Vagina (tissue), 2 donors: Measurements from ENCODE around the gene SCCPDH. TPM values are rescaled to one million over a fixed set of nuclear protein-coding genes. Genes with fewer than 3 reads are reported as not detected.
"Not testable (repeated sequence)": the region's sequence is repeated elsewhere in the genome, so short reads cannot be mapped to it uniquely, and the experiment has no call there.

Source experiments
- DNase-seq, 2 donors: peaks; one replicate each; pipeline ENCODE4 v3.0.0-alpha.2; 2017; ENCODE audit errors: extremely low spot score in 2 of 2
- H3K27ac ChIP-seq: fragments of 200-600 bp; sonication (generic); one replicate; pipeline ENCODE4 v1.5.1; 2019
- H3K27me3 ChIP-seq: fragments of 200-600 bp; sonication (generic); one replicate; pipeline ENCODE4 v1.5.1; 2019
- H3K36me3 ChIP-seq, 2 donors: fragments of 200-600 bp; sonication (generic); one replicate each; pipeline ENCODE4 v1.5.1; 2017 to 2019
- H3K4me1 ChIP-seq: fragments of 200-600 bp; sonication (generic); one replicate; pipeline ENCODE4 v1.5.1; 2019
- H3K4me3 ChIP-seq, 2 donors: fragments of 200-600 bp; sonication (generic); 1 replicate in 1 of 2; 2 replicates in 1 of 2; pipeline ENCODE4 v1.5.1; 2016 to 2019
- H3K9me3 ChIP-seq: fragments of 200-600 bp; sonication (generic); one replicate; pipeline ENCODE4 v1.5.1; 2019
- CTCF ChIP-seq, 3 experiments: fragments of 450-650 bp in 2 of 3; fragments of 200-600 bp in 1 of 3; sonication (generic) in 1 of 3; IDR thresholded peaks; one replicate each; pipeline ENCODE4 v1.5.1; 2017 to 2019; ENCODE audit warnings: antibody characterized with exemption in 3 of 3, mild to moderate bottlenecking in 2 of 3, moderate library complexity in 2 of 3
- POLR2A ChIP-seq, 2 donors: fragments of 450-650 bp; IDR thresholded peaks; one replicate each; pipeline ENCODE4 v1.6.1; 2017; ENCODE audit warnings: antibody characterized with exemption in 2 of 2, mild to moderate bottlenecking in 2 of 2, moderate library complexity in 2 of 2
- POLR2AphosphoS5 ChIP-seq, 2 donors: sonication (generic); formaldehyde crosslinking; IDR thresholded peaks; one replicate each; pipeline ENCODE4 v1.9.0; 2017; ENCODE audit warnings: antibody characterized with exemption in 2 of 2, mild to moderate bottlenecking in 2 of 2, low read depth in 1 of 2; ENCODE audit not compliant: insufficient read depth in 1 of 2
- intact Hi-C: fragments of 100-400 bp; cut with DNase I; formaldehyde crosslinking; loops from one replicate; pipeline ENCODE4 v1.15.1; 2023
- total RNA-seq: library from RNA; depleted of rRNA; stranded (reverse); fragments of >200 nt; gene quantifications from one replicate; pipeline ENCODE4 v1.2.3, GENCODE V29; 2016

Gene SCCPDH
- total RNA-seq, 1 donor from 2014 or later, result 18.2 TPM

GRCh38 chr1:246734866-246735265 lies 10.7 kb downstream of the SCCPDH start:
- Histone ChIP-seq H3K4me3 (no peak overlapping the region), H3K27me3 (no peaks in the 10 kb centered on the region), H3K9me3 (no peaks in the 10 kb centered on the region), H3K36me3 (peaks cover 0 to 42% of the 10 kb centered on the region in 2 donors), H3K4me1 (no peaks in the 10 kb centered on the region), H3K27ac (no peak overlapping the region)
- TF ChIP-seq POLR2A (IDR thresholded peaks at IDR 0.05), result no peak
- no peak for TF ChIP-seq POLR2AphosphoS5 (IDR thresholded peaks at IDR 0.05; ENCODE audit: insufficient read depth in 1 of 2, low read depth in 1 of 2)
- TF ChIP-seq CTCF (IDR thresholded peaks at IDR 0.05), result no peak
- intact Hi-C loops, result no loop called here
- DNase-seq, result no peak

GRCh38 chr1:246735735-246736134 lies 11.5 kb downstream of the SCCPDH start:
- Histone ChIP-seq H3K27ac (no peak overlapping the region), H3K36me3 (peaks cover 0 to 40% of the 10 kb centered on the region in 2 donors), H3K4me3 (no peak overlapping the region), H3K4me1 (no peaks in the 10 kb centered on the region), H3K27me3 (no peaks in the 10 kb centered on the region), H3K9me3 (no peaks in the 10 kb centered on the region)
- intact Hi-C loops, result no loop called here
- DNase-seq, result no peak
- TF ChIP-seq CTCF (IDR thresholded peaks at IDR 0.05) (no peak), POLR2A (IDR thresholded peaks at IDR 0.05) (no peak), POLR2AphosphoS5 (IDR thresholded peaks at IDR 0.05; ENCODE audit: insufficient read depth in 1 of 2, low read depth in 1 of 2) (no peak)

GRCh38 chr1:246742396-246742795 lies 18.2 kb downstream of the SCCPDH start:
- H3K4me1 ChIP-seq, result no peaks in the 10 kb centered on the region
- peaks cover 0 to 21% of the 10 kb centered on the region in 2 donors for H3K36me3 ChIP-seq
- intact Hi-C loops, result no loop called here
- H3K9me3 ChIP-seq, result no peaks in the 10 kb centered on the region
- H3K27ac ChIP-seq, result no peak overlapping the region
- no peak for TF ChIP-seq CTCF (IDR thresholded peaks at IDR 0.05)
- TF ChIP-seq POLR2AphosphoS5 (IDR thresholded peaks at IDR 0.05; ENCODE audit: insufficient read depth in 1 of 2, low read depth in 1 of 2), result no peak
- TF ChIP-seq POLR2A (IDR thresholded peaks at IDR 0.05), result no peak
- no peaks in the 10 kb centered on the region for H3K27me3 ChIP-seq
- H3K4me3 ChIP-seq, result no peak overlapping the region
- no peak for DNase-seq

- intact Hi-C loops, H3K36me3 ChIP-seq, DNase-seq, H3K4me3 ChIP-seq, H3K27me3 ChIP-seq, H3K9me3 ChIP-seq, H3K27ac ChIP-seq: not testable (repeated sequence)
- peaks cover 11% of the 10 kb centered on the region for H3K4me1 ChIP-seq
Observed at GRCh38 chr1:246746155-246746554, 21.9 kb downstream of the SCCPDH start.

GRCh38 chr1:246748006-246748405 lies 23.8 kb downstream of the SCCPDH start:
- intact Hi-C loops, result no loop called here
- no peak for DNase-seq
- H3K36me3 ChIP-seq, result no peaks in the 10 kb centered on the region

More at GRCh38 chr1:246748006-246748405, 23.8 kb downstream of the SCCPDH start:
- Histone ChIP-seq H3K27me3 (no peaks in the 10 kb centered on the region), H3K4me3 (no peak overlapping the region), H3K9me3 (no peaks in the 10 kb centered on the region), H3K27ac (no peak overlapping the region), H3K4me1 (peaks cover 11% of the 10 kb centered on the region)
- no peak for TF ChIP-seq POLR2A (IDR thresholded peaks at IDR 0.05)
- no peak for TF ChIP-seq CTCF (IDR thresholded peaks at IDR 0.05)
- TF ChIP-seq POLR2AphosphoS5 (IDR thresholded peaks at IDR 0.05; ENCODE audit: insufficient read depth in 1 of 2, low read depth in 1 of 2), result no peak
